Cardiac fibroblast (primary cell): ENCODE measurements around the gene UBE2C.
"Not testable (repeated sequence)": the region's sequence is repeated elsewhere in the genome, so short reads cannot be mapped to it uniquely, and the experiment has no call there.

Experiments used
- DNase-seq, 2 donors: peaks; one replicate each; pipeline versions ENCODE4 v3.0.0 to v3.0.0-alpha.2; 2010; ENCODE audit warnings: low read depth in 2 of 2
- H3K4me3 ChIP-seq, 2 donors: replicated peaks in 1 of 2; 1 replicate in 1 of 2; 2 replicates in 1 of 2; pipeline ENCODE4 v1.5.1; 2011; ENCODE audit warnings: low read depth in 2 of 2, low read length in 2 of 2, mild to moderate bottlenecking in 2 of 2, moderate library complexity in 1 of 2
- CTCF ChIP-seq: IDR thresholded peaks from one replicate; pipeline ENCODE4 v1.5.1; 2011; ENCODE audit warnings: low read depth, mild to moderate bottlenecking, low read length, inconsistent platforms

The UBE2C gene

GRCh38 chr20:45782890-45783289, 29.6 kb upstream of the UBE2C start:
- peak in 1 of 2 donors; percentile 18 for DNase-seq
- no peak for TF ChIP-seq CTCF
- no peak overlapping the region for H3K4me3 ChIP-seq

- DNase-seq, result peak in 1 of 2 donors; percentile 45
- H3K4me3 ChIP-seq, result no peak overlapping the region
- TF ChIP-seq CTCF, result no peak
These were observed 28.7 kb upstream of the UBE2C start for GRCh38 chr20:45783656-45784294.

GRCh38 chr20:45788351-45788750, 24.1 kb upstream of the UBE2C start:
- DNase-seq, result no peak
- no peak overlapping the region for H3K4me3 ChIP-seq
- no peak for TF ChIP-seq CTCF

- no peak for DNase-seq
- no peak for TF ChIP-seq CTCF
- peak overlapping the region; percentile 85 to 91 for H3K4me3 ChIP-seq
These were observed 19.9 kb upstream of the UBE2C start for GRCh38 chr20:45792317-45793118.

GRCh38 chr20:45796337-45797065, 15.9 kb upstream of the UBE2C start:
- H3K4me3 ChIP-seq, result no peak overlapping the region
- no peak for DNase-seq
- TF ChIP-seq CTCF, result no peak

GRCh38 chr20:45797510-45797909, 14.9 kb upstream of the UBE2C start:
- not testable (repeated sequence) for DNase-seq, H3K4me3 ChIP-seq

GRCh38 chr20:45797955-45798354, 14.5 kb upstream of the UBE2C start:
- DNase-seq, result not testable (repeated sequence)

More at GRCh38 chr20:45797955-45798354, 14.5 kb upstream of the UBE2C start:
- not testable (repeated sequence) for H3K4me3 ChIP-seq
